Uterine smooth muscle cell (primary cell): ENCODE results near the gene ARHGAP12. TPM values are rescaled to one million over a fixed set of nuclear protein-coding genes. Genes with fewer than 3 reads are reported as not detected.

Experiments
- total RNA-seq: library from RNA; depleted of rRNA; stranded (reverse); fragments of >200 nt; gene quantifications from 2 replicates; pipeline ENCODE4 v1.2.3, GENCODE V29; 2014

ARHGAP12 gene
- total RNA-seq = 52.8 and 70.7 TPM in 2 replicates

GRCh38 chr10:31928549-31929260 lies at the start of gene ARHGAP12:
Gene ARHGAP12 (minus strand): TSS chr10:31928831. CDS start chr10:31908855, 19,976 bp downstream.

Other genes with a start within 250 kb of the ARHGAP12 start
- 192 and 227 TPM in 2 replicates for gene KIF5B, start 127.6 kb upstream of the ARHGAP12 start, total RNA-seq